Vagina (tissue), 2 donors: Measurements from ENCODE around the gene LIN28B. TPM values are rescaled to one million over a fixed set of nuclear protein-coding genes. Genes with fewer than 3 reads are reported as not detected.
"Not testable (repeated sequence)": the region's sequence is repeated elsewhere in the genome, so short reads cannot be mapped to it uniquely, and the experiment has no call there.

Experiments
- DNase-seq, 2 donors: peaks; one replicate each; pipeline ENCODE4 v3.0.0-alpha.2; 2017; ENCODE audit errors: extremely low spot score in 2 of 2
- H3K27ac ChIP-seq: fragments of 200-600 bp; sonication (generic); one replicate; pipeline ENCODE4 v1.5.1; 2019
- H3K27me3 ChIP-seq: fragments of 200-600 bp; sonication (generic); one replicate; pipeline ENCODE4 v1.5.1; 2019
- H3K36me3 ChIP-seq, 2 donors: fragments of 200-600 bp; sonication (generic); one replicate each; pipeline ENCODE4 v1.5.1; 2017 to 2019
- H3K4me1 ChIP-seq: fragments of 200-600 bp; sonication (generic); one replicate; pipeline ENCODE4 v1.5.1; 2019
- H3K4me3 ChIP-seq, 2 donors: fragments of 200-600 bp; sonication (generic); 1 replicate in 1 of 2; 2 replicates in 1 of 2; pipeline ENCODE4 v1.5.1; 2016 to 2019
- H3K9me3 ChIP-seq: fragments of 200-600 bp; sonication (generic); one replicate; pipeline ENCODE4 v1.5.1; 2019
- CTCF ChIP-seq, 3 experiments: fragments of 450-650 bp in 2 of 3; fragments of 200-600 bp in 1 of 3; sonication (generic) in 1 of 3; IDR thresholded peaks; one replicate each; pipeline ENCODE4 v1.5.1; 2017 to 2019; ENCODE audit warnings: antibody characterized with exemption in 3 of 3, mild to moderate bottlenecking in 2 of 3, moderate library complexity in 2 of 3
- POLR2A ChIP-seq, 2 donors: fragments of 450-650 bp; IDR thresholded peaks; one replicate each; pipeline ENCODE4 v1.6.1; 2017; ENCODE audit warnings: antibody characterized with exemption in 2 of 2, mild to moderate bottlenecking in 2 of 2, moderate library complexity in 2 of 2
- POLR2AphosphoS5 ChIP-seq, 2 donors: sonication (generic); formaldehyde crosslinking; IDR thresholded peaks; one replicate each; pipeline ENCODE4 v1.9.0; 2017; ENCODE audit warnings: antibody characterized with exemption in 2 of 2, mild to moderate bottlenecking in 2 of 2, low read depth in 1 of 2; ENCODE audit not compliant: insufficient read depth in 1 of 2
- intact Hi-C: fragments of 100-400 bp; cut with DNase I; formaldehyde crosslinking; loops from one replicate; pipeline ENCODE4 v1.15.1; 2023
- total RNA-seq: library from RNA; depleted of rRNA; stranded (reverse); fragments of >200 nt; gene quantifications from one replicate; pipeline ENCODE4 v1.2.3, GENCODE V29; 2016

LIN28B gene
- total RNA-seq, 1 donor from 2014 or later: not detected

GRCh38 chr6:104986625-104987024, 29.7 kb downstream of the LIN28B start:
- H3K4me1 ChIP-seq: no peaks in the 10 kb centered on the region
- no peak overlapping the region for H3K4me3 ChIP-seq
- no peaks in the 10 kb centered on the region for H3K27me3 ChIP-seq
- H3K27ac ChIP-seq: no peak overlapping the region
- no peak for DNase-seq
- intact Hi-C loops: no loop called here
- no peaks in the 10 kb centered on the region for H3K9me3 ChIP-seq
- H3K36me3 ChIP-seq: no peaks in the 10 kb centered on the region
- no peak for TF ChIP-seq POLR2AphosphoS5 (IDR thresholded peaks at IDR 0.05; ENCODE audit: insufficient read depth in 1 of 2, low read depth in 1 of 2)
- no peak for TF ChIP-seq CTCF (IDR thresholded peaks at IDR 0.05)
- TF ChIP-seq POLR2A (IDR thresholded peaks at IDR 0.05): no peak

- Histone ChIP-seq H3K9me3 (no peaks in the 10 kb centered on the region), H3K36me3 (no peaks in the 10 kb centered on the region), H3K4me1 (no peaks in the 10 kb centered on the region), H3K4me3 (no peak overlapping the region), H3K27ac (no peak overlapping the region), H3K27me3 (no peaks in the 10 kb centered on the region)
- intact Hi-C loops: no loop called here
- no peak for DNase-seq
- TF ChIP-seq POLR2A (IDR thresholded peaks at IDR 0.05): no peak
- TF ChIP-seq CTCF (IDR thresholded peaks at IDR 0.05): no peak
- no peak for TF ChIP-seq POLR2AphosphoS5 (IDR thresholded peaks at IDR 0.05; ENCODE audit: insufficient read depth in 1 of 2, low read depth in 1 of 2)
These were observed 30.3 kb downstream of the LIN28B start for GRCh38 chr6:104987218-104987617.

DNA sequence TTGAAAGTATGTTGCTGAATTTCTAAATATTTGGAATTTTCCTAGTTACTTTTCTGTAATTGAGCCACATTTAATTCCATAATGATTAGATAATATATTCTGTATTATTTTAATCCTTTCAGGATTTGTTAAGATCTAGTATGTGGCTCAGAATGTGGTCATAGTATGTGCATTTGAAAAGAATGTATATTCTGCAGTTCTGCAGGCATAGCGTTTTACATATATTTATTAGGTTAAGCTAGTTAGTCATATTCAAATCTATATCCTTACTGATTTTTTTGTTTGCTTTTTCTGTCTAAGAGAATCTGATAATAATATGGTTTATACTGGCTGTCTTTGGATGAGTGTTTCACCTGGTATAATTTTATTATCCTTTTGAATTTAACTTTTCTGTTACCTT, 33.2 kb downstream of the LIN28B start:
- Histone ChIP-seq H3K36me3 (no peaks in the 10 kb centered on the region), H3K4me3 (no peak overlapping the region), H3K4me1 (no peaks in the 10 kb centered on the region), H3K27me3 (no peaks in the 10 kb centered on the region), H3K27ac (no peak overlapping the region), H3K9me3 (no peaks in the 10 kb centered on the region)
- TF ChIP-seq POLR2A (IDR thresholded peaks at IDR 0.05) (no peak), POLR2AphosphoS5 (IDR thresholded peaks at IDR 0.05; ENCODE audit: insufficient read depth in 1 of 2, low read depth in 1 of 2) (no peak), CTCF (IDR thresholded peaks at IDR 0.05) (no peak)
- intact Hi-C loops: no loop called here
- DNase-seq: no peak

DNA sequence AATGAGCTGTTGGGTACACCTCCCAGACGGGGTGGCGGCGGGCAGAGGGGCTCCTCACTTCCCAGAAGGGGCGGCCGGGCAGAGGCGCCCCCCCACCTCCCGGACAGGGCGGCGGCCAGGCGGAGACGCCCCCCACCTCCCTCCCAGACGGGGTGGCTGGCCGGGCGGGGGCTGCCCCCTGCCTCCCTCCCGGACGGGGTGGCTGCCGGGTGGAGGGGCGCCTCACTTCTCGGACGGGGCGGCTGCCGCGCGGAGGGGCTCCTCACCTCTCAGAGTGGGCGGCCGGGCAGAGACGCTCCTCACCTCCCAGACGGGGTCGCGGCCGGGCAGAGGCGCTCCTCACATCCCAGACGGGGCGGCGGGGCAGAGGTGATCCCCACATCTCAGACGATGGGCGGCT, 34.2 kb downstream of the LIN28B start:
- DNase-seq, H3K9me3 ChIP-seq, intact Hi-C loops, H3K4me3 ChIP-seq, H3K27me3 ChIP-seq, H3K36me3 ChIP-seq, H3K27ac ChIP-seq, H3K4me1 ChIP-seq: not testable (repeated sequence)

DNA sequence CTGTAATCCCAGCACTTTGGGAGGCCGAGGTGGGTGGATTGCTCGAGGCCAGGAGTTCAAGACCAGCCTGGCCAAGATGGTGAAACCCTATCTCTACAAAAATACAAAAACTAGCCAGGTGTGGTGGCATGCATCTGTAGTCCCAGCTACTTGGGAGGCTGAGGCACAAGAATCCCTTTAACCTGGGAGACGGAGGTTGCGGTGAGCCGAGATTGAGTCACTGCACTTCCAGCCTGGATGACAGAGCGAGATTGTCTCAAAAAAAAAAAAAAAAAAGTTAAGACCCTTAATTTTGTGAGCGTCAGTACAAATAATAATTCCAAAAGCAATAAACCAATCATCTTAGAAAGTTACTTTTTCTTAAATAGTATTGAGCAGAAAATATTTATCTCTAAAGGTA, 36.7 kb downstream of the LIN28B start:
- H3K27ac ChIP-seq, H3K4me3 ChIP-seq, H3K4me1 ChIP-seq, DNase-seq, H3K9me3 ChIP-seq, H3K36me3 ChIP-seq, intact Hi-C loops, H3K27me3 ChIP-seq: not testable (repeated sequence)

DNA sequence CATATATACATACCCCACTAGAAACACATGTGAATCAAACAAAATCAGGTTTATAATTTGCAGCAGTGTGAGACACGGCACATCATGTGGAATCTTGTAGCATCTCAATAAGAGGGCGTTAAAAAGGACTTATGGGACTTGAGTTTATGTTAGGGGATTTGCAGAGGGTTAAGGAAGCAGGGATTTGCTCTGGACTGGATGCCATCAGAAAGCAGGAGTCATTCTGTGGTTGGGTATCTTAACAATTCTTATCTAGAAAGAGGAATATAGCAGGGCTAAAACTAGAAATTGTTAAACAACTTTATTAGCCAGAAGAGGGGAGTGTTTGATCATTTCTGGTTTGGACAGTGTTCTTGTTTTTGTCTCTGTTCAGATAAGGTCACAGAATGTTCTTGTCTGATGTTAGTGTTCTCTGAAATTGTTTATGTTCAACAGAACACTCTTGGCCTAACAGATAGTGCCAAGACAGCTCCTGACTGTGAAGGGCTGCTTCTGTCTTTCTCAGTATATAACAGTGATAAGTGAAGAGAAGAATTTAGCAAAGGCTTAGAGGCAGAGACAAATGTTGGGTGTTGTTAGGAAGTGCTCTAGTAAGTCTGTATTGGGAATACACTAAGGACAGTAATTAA, 39.2 kb downstream of the LIN28B start:
- no peaks in the 10 kb centered on the region for H3K36me3 ChIP-seq
- no peaks in the 10 kb centered on the region for H3K4me1 ChIP-seq
- H3K27me3 ChIP-seq: no peaks in the 10 kb centered on the region
- intact Hi-C loops: no loop called here
- no peak for TF ChIP-seq POLR2A (IDR thresholded peaks at IDR 0.05)
- TF ChIP-seq POLR2AphosphoS5 (IDR thresholded peaks at IDR 0.05; ENCODE audit: insufficient read depth in 1 of 2, low read depth in 1 of 2): no peak
- no peak for TF ChIP-seq CTCF (IDR thresholded peaks at IDR 0.05)
- H3K9me3 ChIP-seq: no peaks in the 10 kb centered on the region
- H3K4me3 ChIP-seq: no peak overlapping the region
- H3K27ac ChIP-seq: no peak overlapping the region
- DNase-seq: no peak
